HepG2 (cell line): Measurements from ENCODE around the gene LIPC. TPM values are rescaled to one million over a fixed set of nuclear protein-coding genes. Genes with fewer than 3 reads are reported as not detected.

Experiments
- MXD3 ChIP-seq: IDR thresholded peaks from 2 replicates; pipeline ENCODE4 v1.6.1; 2016; ENCODE audit warnings: mild to moderate bottlenecking, missing biosample characterization, missing genetic modification reagents
- REST ChIP-seq, 2 experiments: IDR thresholded peaks; 2 replicates each; pipeline ENCODE4 v1.6.1; 2011 to 2012; ENCODE audit warnings: low read length in 2 of 2, borderline replicate concordance in 1 of 2, low read depth in 1 of 2, mild to moderate bottlenecking in 1 of 2, moderate library complexity in 1 of 2
- TBX2 ChIP-seq: sonication (generic); formaldehyde crosslinking; IDR thresholded peaks from 2 replicates; pipeline ENCODE4 v1.5.0; 2020; ENCODE audit warnings: missing genetic modification reagents, mild to moderate bottlenecking, borderline replicate concordance
- TFDP2 ChIP-seq: sonication (generic); formaldehyde crosslinking; IDR thresholded peaks from 2 replicates; pipeline ENCODE4 v1.4.0; 2020; ENCODE audit warnings: missing genetic modification reagents
- ZIK1 ChIP-seq: sonication (generic); formaldehyde crosslinking; IDR thresholded peaks from 2 replicates; pipeline ENCODE4 v1.5.0; 2020; ENCODE audit warnings: mild to moderate bottlenecking, low read depth, missing genetic modification reagents, borderline replicate concordance
- ZNF687 ChIP-seq: sonication (generic); formaldehyde crosslinking; IDR thresholded peaks from 2 replicates; pipeline ENCODE4 v1.5.1; 2020; ENCODE audit warnings: mild to moderate bottlenecking, missing genetic modification reagents, moderate library complexity
- polyA plus RNA-seq, 8 experiments: library from polyadenylated mRNA; depleted of rRNA in 3 of 8; stranded (reverse) in 7 of 8; unstranded in 1 of 8; fragments of >200 nt; fragmentation: Illumina TruSeq in 4 of 8; extraction: Trizol in 4 of 8; gene quantifications; 2 replicates each; pipeline versions ENCODE4 v1.2.1 to v1.2.3, GENCODE V29; 2011 to 2016; ENCODE audit warnings: low read depth in 4 of 8, missing spikeins in 1 of 8, mixed read lengths in 1 of 8; ENCODE audit not compliant: insufficient read depth in 1 of 8
- total RNA-seq, 5 experiments: library from RNA; depleted of rRNA; stranded (reverse); fragments of >200 nt; fragmentation: Illumina TruSeq; extraction: Trizol; gene quantifications; 2 replicates each; pipeline ENCODE4 v1.2.3, GENCODE V29; 2016; ENCODE audit warnings: low read depth in 1 of 5

LIPC gene
- total and polyA plus RNA-seq, 2 of the 13 experiments (the other 11 are each of a cell fraction or from before 2014, with no cell fraction given), result 26.0 to 38.0 TPM

GRCh38 chr15:58538901-58539300 lies 107.1 kb downstream of the LIPC start (continued):
- no peak for TF ChIP-seq TFDP2 (CRISPR knock-in tag)
- no peak for TF ChIP-seq TBX2 (CRISPR knock-in tag)
- no peak for TF ChIP-seq MXD3 (CRISPR knock-in tag)
- no peak for TF ChIP-seq ZIK1
- no peak for TF ChIP-seq ZNF687 (CRISPR knock-in tag)
- TF ChIP-seq REST (IDR thresholded peaks at IDR 0.05; ENCODE audit: borderline replicate concordance in 1 of 2, low read depth in 1 of 2, low read length in 2 of 2), result no peak
